Measurements from ENCODE around the gene SLC7A8.

- no peak for TF ChIP-seq REST (IDR thresholded peaks at IDR 0.05; ENCODE audit: insufficient read depth in 1 of 2, low read depth in 2 of 2, low read length in 2 of 2)
- TF ChIP-seq POLR2AphosphoS5 (IDR thresholded peaks at IDR 0.05; ENCODE audit: low read depth, low read length): no peak; the same call in 1 of the 2 replicates
- TF ChIP-seq SIN3A (IDR thresholded peaks at IDR 0.05; ENCODE audit: borderline replicate concordance, insufficient read depth, low read length): no peak
Measured at GRCh38 chr14:23095196-23096108, 88.0 kb downstream of the SLC7A8 start, which contains the start of gene C14orf119.

Measured in PFSK-1 (cell line).